COR-L47 (cell line): Measurements from ENCODE around the gene DNMT3A.
"Not testable (repeated sequence)": the region's sequence is repeated elsewhere in the genome, so short reads cannot be mapped to it uniquely, and the experiment has no call there.

ENCODE experiments used
- DNase-seq: peaks from one replicate; lab custom pipeline; 2025; lab: John Stamatoyannopoulos, UW

Gene DNMT3A

GRCh38 chr2:25237764-25238163, 104.0 kb downstream of the DNMT3A start:
- DNase-seq: no peak

GRCh38 chr2:25236736-25237135, 105.0 kb downstream of the DNMT3A start:
- no peak for DNase-seq

- DNase-seq: peak; percentile 46
Observed at GRCh38 chr2:25234738-25235137, 107.0 kb downstream of the DNMT3A start.

- DNase-seq: no peak
Observed at GRCh38 chr2:25233916-25234605, 107.7 kb downstream of the DNMT3A start.

GRCh38 chr2:25232248-25232825, 109.4 kb downstream of the DNMT3A start:
- DNase-seq: no peak

- no peak for DNase-seq
Observed at GRCh38 chr2:25230948-25231311, 110.8 kb downstream of the DNMT3A start.

- peak; percentile 79 for DNase-seq
Observed at GRCh38 chr2:25230198-25230947, 111.4 kb downstream of the DNMT3A start.

GRCh38 chr2:25229279-25230197, 112.2 kb downstream of the DNMT3A start:
- no peak for DNase-seq

GRCh38 chr2:25228848-25229278, 112.9 kb downstream of the DNMT3A start:
- DNase-seq: peak; percentile 69

GRCh38 chr2:25227576-25227975, 114.1 kb downstream of the DNMT3A start:
- DNase-seq: no peak

GRCh38 chr2:25226827-25227226, 114.9 kb downstream of the DNMT3A start:
- no peak for DNase-seq

GRCh38 chr2:25222477-25223121, 119.1 kb downstream of the DNMT3A start:
- DNase-seq: no peak

- no peak for DNase-seq
Observed at GRCh38 chr2:25221579-25221978, 120.1 kb downstream of the DNMT3A start.

GRCh38 chr2:25220313-25220712, 121.4 kb downstream of the DNMT3A start:
- no peak for DNase-seq

GRCh38 chr2:25219621-25220020, 122.1 kb downstream of the DNMT3A start:
- DNase-seq: no peak

GRCh38 chr2:25218100-25218499, 123.6 kb downstream of the DNMT3A start:
- DNase-seq: no peak

GRCh38 chr2:25215948-25216679, 125.6 kb downstream of the DNMT3A start:
- DNase-seq: no peak

- DNase-seq: no peak
Observed at GRCh38 chr2:25215232-25215631, 126.5 kb downstream of the DNMT3A start.

- DNase-seq: no peak
Observed at GRCh38 chr2:25213229-25213628, 128.5 kb downstream of the DNMT3A start.

GRCh38 chr2:25210923-25211322, 130.8 kb downstream of the DNMT3A start:
- DNase-seq: not testable (repeated sequence)

GRCh38 chr2:25207078-25207545, 134.6 kb downstream of the DNMT3A start:
- DNase-seq: no peak
